Skeletal muscle tissue (tissue), 4 donors: Measurements from ENCODE around the gene C17orf75. TPM values are rescaled to one million over a fixed set of nuclear protein-coding genes. Genes with fewer than 3 reads are reported as not detected.

ENCODE experiments used
- H3K27ac ChIP-seq: one replicate; pipeline ENCODE4 v1.7.0; 2013; ENCODE audit warnings: mild to moderate bottlenecking, low read depth, low read length, inconsistent platforms
- H3K27me3 ChIP-seq, 3 donors: one replicate each; pipeline ENCODE4 v1.7.0; 2013; ENCODE audit warnings: low read length in 3 of 3; ENCODE audit not compliant: control insufficient read depth in 3 of 3, insufficient read depth in 3 of 3
- H3K36me3 ChIP-seq, 3 donors: one replicate each; pipeline ENCODE4 v1.7.0; 2013; ENCODE audit warnings: low read length in 3 of 3; ENCODE audit not compliant: control insufficient read depth in 3 of 3, insufficient read depth in 3 of 3
- H3K4me1 ChIP-seq, 3 donors: one replicate each; pipeline ENCODE4 v1.7.0; 2013; ENCODE audit warnings: low read length in 3 of 3, mild to moderate bottlenecking in 3 of 3; ENCODE audit not compliant: control insufficient read depth in 3 of 3, insufficient read depth in 3 of 3
- H3K4me3 ChIP-seq, 3 donors: one replicate each; pipeline ENCODE4 v1.7.0; 2013; ENCODE audit warnings: low read length in 3 of 3
- H3K9ac ChIP-seq, 3 donors: one replicate each; pipeline ENCODE4 v1.7.0; 2013; ENCODE audit warnings: low read length in 3 of 3, mild to moderate bottlenecking in 3 of 3, moderate library complexity in 2 of 3, low read depth in 1 of 3
- H3K9me3 ChIP-seq, 3 donors: one replicate each; pipeline ENCODE4 v1.7.0; 2013; ENCODE audit warnings: low read length in 3 of 3; ENCODE audit not compliant: control insufficient read depth in 3 of 3
- total RNA-seq: library from RNA; depleted of rRNA; stranded (reverse); fragments of >200 nt; gene quantifications from one replicate; pipeline ENCODE4 v1.2.3, GENCODE V29; 2014
- donor health status: Osteomylitis.

C17orf75 gene
- total RNA-seq, 1 donor from 2014 or later = 20.4 TPM

DNA sequence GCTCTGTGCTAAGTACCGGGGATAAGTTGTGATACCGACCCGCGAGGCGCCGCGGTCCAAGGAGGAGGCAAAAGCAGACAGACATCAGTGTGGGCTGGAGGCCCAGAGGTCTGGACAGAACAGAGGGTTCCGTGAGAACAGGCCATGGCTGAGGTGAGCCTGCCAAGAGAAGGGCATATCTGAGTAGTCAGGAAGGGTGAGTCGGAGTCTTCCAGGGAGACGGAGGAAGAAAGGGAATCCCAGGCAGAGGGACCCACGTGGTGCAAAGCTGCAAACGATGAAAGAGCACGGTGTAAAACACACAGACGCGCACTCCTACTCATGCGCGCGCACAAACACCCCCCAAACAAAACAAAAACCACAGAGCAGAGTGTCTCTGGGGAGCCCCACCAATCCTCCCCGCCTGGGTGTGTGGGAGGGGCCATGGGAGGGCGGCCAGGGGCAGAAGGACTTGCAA, 58.2 kb downstream of the C17orf75 start:
- no peak overlapping the region for H3K9ac ChIP-seq
- H3K9me3 ChIP-seq = no peaks in the 10 kb centered on the region
- H3K36me3 ChIP-seq = no peaks in the 10 kb centered on the region
- peaks cover 0 to 27% (median 21%) of the 10 kb centered on the region in 3 donors for H3K27me3 ChIP-seq
- no peak overlapping the region for H3K27ac ChIP-seq
- H3K4me1 ChIP-seq = no peaks in the 10 kb centered on the region
- peak overlapping the region in 1 of 3 donors; percentile 6 for H3K4me3 ChIP-seq

DNA sequence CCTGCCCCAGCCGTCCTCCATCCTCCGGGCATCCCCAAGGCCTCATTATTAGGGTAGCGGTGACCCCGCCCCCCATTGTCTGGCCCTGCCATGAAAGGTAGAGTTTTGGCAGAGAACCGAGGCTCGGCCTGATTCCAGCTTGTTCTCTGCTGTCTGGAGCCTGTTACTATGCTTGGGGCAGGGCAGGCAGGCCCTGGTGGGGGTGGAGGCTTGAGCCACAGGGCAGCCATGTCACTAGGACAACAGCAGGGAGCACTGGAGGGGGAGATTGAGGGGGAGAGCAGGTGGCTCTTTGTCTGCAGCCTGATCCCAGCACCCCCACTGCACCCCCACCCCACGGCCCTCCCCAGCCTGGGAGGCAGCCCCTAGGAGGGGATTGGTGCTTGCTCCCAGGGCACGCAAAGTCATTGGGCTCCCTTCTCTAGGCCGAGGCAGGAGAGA, 60.9 kb downstream of the C17orf75 start:
- H3K27ac ChIP-seq = no peak overlapping the region
- no peak overlapping the region for H3K9ac ChIP-seq
- peaks cover 0 to 29% (median 14%) of the 10 kb centered on the region in 3 donors for H3K27me3 ChIP-seq
- peaks cover 2 to 3% (median 3%) of the 10 kb centered on the region in 3 donors for H3K4me1 ChIP-seq
- H3K36me3 ChIP-seq = no peaks in the 10 kb centered on the region
- H3K9me3 ChIP-seq = no peaks in the 10 kb centered on the region
- no peak overlapping the region for H3K4me3 ChIP-seq

DNA sequence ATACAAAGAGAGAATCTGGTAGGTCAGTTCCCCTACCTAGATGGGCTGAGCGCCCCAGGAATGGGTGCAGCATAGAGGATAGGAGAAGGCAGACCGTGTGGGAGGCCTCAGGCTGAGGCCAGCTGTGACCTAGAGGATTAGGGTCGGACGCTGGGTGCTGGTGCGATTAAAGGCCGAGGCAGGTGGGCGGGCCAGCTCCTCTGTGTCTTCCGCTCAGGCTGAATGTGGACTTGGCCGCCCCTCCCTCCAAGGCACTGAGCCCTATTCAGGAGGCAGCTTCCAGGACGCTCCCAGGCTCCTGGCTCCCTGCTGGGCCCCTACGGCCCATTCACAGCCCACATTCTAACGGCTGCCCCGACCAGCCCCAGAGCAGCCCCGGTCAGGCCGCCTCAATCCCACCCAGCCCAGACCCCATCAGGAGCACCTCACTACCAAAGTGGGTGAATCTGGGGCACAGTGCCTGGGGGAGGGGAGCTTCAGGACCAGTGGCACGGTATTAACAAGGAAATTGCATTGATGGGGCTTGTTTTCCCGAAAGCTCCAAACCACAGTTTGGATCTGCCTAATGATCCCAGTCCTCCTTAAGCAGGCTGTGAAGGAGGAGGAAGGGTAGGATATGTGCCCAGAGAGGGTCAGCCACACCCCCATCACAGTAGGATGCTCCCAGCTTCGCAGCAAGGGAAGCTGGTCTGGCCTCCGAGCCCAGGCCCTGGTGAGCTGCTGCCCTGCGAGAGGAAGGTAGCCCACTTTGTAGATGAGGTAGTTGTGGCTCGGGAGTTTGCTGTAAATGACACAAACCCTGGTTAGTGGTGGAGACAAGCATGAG, 61.9 kb downstream of the C17orf75 start:
- Histone ChIP-seq H3K27ac (no peak overlapping the region), H3K27me3 (peaks cover 0 to 32% (median 11%) of the 10 kb centered on the region in 3 donors), H3K9ac (no peak overlapping the region), H3K36me3 (no peaks in the 10 kb centered on the region), H3K9me3 (no peaks in the 10 kb centered on the region), H3K4me3 (no peak overlapping the region), H3K4me1 (peaks cover 3 to 10% (median 5%) of the 10 kb centered on the region in 3 donors)

GRCh38 chr17:32278815-32279214, 63.2 kb downstream of the C17orf75 start:
- Histone ChIP-seq H3K27ac (no peak overlapping the region), H3K27me3 (peaks cover 8 to 38% (median 9%) of the 10 kb centered on the region in 3 donors), H3K4me3 (no peak overlapping the region), H3K9me3 (no peaks in the 10 kb centered on the region), H3K9ac (no peak overlapping the region), H3K4me1 (peaks cover 3 to 11% (median 5%) of the 10 kb centered on the region in 3 donors), H3K36me3 (no peaks in the 10 kb centered on the region)

Other genes starting within 250 kb of the C17orf75 start
- gene RHOT1, start 199.7 kb downstream of the C17orf75 start, total RNA-seq = 51.1 TPM
- 1.0 TPM for gene RHBDL3, start 76.3 kb downstream of the C17orf75 start, total RNA-seq
- gene ZNF207, start 8.0 kb upstream of the C17orf75 start, total RNA-seq = 78.3 TPM
- 73.1 TPM for gene PSMD11, start 102.3 kb upstream of the C17orf75 start, total RNA-seq
- gene CDK5R1, start 144.8 kb upstream of the C17orf75 start, total RNA-seq = 6.3 TPM